ENCODE data around the gene GUCY2F.

GUCY2F gene

GRCh38 chrX:109481986-109482385, at the start of gene GUCY2F:
GUCY2F (minus strand) TSS chrX:109482086; CDS start chrX:109475936, 6,150 bp downstream.
- DNase-seq, result no peak

DNA sequence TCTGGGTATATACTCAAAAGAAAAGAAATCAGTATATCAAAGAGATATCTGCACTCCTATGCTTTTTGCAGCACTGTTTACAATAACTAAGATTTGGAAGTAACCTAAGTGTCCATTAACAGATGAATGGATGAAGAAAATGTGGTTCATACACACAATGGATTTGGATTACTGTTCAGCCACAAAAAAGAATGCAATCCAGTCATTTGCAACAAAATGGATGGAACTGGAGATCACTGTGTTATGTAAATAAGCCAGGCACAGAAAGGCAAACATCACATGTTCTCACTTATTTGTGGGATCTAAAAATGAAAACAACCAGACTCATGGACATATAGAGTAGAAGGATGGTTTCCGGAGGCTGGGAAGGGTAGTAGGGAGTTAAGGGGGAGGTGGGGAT, 37.1 kb upstream of the GUCY2F start:
- DNase-seq, result no peak

- DNase-seq, result no peak
Measured at GRCh38 chrX:109511113-109511512, 29.2 kb upstream of the GUCY2F start.

DNA sequence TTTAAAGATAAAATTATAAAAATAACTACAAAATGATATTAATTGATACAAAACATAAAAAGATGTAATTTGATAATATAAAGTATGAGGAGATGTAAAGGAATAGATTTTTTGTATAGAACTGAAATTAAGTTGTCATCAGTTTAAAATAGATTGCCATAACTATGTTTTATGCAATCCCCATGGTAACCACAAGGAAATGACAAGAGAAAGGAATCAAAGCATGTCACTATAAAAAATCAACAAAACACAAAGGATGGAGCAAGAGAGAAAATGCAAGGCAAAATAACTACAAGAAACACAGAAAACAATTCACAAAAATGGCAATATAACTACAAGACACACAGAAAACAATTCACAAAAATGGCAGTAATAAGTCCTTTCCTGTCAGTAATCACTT, 27.0 kb upstream of the GUCY2F start:
- DNase-seq, result no peak

DNA sequence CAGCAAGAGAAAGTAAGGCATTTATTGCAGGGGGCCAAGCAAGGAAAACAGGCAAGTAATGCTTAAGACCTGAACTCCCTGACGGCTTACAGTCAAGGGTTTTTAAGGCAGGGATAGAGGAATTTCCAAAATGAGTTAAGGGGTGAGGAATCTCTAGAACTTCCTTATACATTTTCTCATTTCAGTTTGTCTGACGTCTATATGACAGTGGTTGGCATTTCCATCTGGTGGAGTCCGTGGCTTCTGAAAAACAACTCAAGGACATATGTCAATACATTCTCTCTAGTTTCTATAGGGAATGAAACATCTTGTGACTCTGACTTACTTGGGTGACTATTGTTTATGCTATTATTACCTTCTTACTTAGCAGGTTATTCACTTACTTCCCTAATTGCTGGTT, 19.3 kb upstream of the GUCY2F start:
- no peak for DNase-seq

DNA sequence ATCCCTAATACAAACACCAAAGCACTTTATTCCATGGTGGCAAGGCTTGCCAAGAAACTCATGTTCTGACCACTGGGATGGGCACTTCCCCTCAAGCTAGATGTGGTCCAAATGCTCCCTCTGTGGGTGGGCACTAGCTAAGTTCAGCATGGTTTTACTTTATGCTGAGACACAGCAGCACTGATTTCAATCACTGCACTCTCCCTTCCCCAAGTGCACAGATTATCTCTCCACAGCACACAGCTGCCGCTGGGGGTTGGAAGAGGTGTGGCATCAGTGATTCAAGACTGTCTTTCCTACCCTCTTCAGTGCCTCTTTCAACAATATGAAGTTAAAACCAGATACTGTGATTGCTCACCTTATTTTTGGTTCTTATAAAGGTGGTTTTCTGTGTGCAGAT, 16.5 kb upstream of the GUCY2F start:
- DNase-seq, result no peak

- no peak for DNase-seq
Measured at GRCh38 chrX:109489174-109489573, 7.3 kb upstream of the GUCY2F start.

- no peak for DNase-seq
Measured at GRCh38 chrX:109487640-109488039, 5.8 kb upstream of the GUCY2F start.

- DNase-seq, result peak; percentile 43
Measured at GRCh38 chrX:109485470-109486340, 3.8 kb upstream of the GUCY2F start.

GRCh38 chrX:109484886-109485285, 3.0 kb upstream of the GUCY2F start:
- DNase-seq, result no peak

DNA sequence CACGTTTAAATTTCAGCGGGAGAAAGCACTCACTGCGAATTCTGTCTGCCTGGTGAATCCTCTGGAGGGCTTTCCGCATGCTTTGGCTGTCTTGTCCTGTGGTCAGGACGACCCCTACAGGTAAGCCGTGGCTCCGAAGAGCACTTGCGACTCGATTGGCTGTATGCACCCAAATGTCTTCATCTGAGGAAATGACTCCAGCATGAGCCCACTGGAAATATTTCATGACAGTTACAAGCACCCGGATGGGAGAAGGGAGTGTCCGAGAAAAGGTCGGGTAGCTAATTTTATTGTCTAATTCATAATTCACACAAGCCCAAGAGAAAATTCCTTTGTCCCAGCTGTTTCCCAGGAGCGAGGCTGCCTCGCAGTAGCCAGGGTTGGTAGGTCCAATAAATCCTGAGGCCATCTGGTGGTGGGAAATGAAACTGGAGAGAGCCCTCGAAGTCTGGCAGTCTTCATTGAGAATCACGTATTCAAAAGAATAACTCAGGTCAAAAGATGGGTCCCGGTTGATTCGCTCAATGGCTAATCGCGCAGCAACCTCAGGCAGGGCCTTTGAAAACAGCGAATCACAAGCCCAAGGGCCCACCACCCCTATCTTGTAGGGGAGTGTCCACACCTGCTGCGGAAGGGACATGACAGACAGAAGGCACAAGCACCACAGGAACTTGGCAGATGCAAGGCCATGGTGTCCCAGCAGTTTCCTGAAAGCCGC, 6.6 kb downstream of the GUCY2F start:
- peak; percentile 17 for DNase-seq

DNA sequence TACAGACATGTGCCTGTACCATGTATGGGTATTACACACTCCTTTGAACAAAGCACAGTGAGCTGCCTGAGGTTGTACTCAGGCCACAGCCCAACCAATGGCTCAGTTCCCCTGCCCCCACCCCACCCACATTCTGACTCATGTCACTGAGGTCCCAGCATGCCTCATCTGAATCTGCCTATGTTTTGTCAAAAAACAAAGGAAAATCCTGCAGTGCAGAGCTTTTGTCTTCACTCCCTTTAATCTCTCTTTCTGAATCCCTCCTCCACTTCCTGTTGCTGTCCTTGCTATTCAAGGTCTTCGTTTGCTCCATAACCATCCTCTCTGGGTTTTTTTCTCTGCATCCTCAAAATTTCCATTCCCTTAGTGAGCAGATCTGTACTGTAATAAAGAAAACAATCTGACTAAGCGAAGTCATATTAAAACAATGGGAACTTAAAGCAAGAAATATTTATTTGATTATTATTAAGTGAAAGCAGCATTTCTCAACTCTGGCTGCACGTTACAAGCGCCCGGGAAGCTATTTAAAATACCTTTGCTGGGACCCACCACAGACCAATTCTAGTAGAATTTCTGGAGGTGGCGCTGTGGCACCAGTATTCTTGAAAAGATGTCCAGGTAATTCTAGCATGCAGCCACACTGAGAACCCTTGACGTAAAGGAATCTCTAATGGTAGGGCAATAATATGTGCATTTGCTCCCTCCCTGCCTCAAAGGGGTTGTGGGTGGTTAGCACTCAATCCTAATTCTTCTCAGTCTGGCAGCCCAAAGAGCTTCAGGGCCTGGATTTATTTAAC, 8.7 kb downstream of the GUCY2F start:
- DNase-seq, result no peak

- DNase-seq, result no peak
Measured at GRCh38 chrX:109464231-109464630, 17.7 kb downstream of the GUCY2F start.

GRCh38 chrX:109463784-109464183, 18.1 kb downstream of the GUCY2F start:
- no peak for DNase-seq

GRCh38 chrX:109448282-109448938, 33.5 kb downstream of the GUCY2F start:
- no peak for DNase-seq

GRCh38 chrX:109441266-109441665, 40.6 kb downstream of the GUCY2F start:
- no peak for DNase-seq

- DNase-seq, result no peak
Measured at GRCh38 chrX:109440475-109440874, 41.4 kb downstream of the GUCY2F start.

GRCh38 chrX:109409181-109409580, 72.7 kb downstream of the GUCY2F start:
- DNase-seq, result no peak

- no peak for DNase-seq
Measured at GRCh38 chrX:109403922-109404321, 78.0 kb downstream of the GUCY2F start.

DNA sequence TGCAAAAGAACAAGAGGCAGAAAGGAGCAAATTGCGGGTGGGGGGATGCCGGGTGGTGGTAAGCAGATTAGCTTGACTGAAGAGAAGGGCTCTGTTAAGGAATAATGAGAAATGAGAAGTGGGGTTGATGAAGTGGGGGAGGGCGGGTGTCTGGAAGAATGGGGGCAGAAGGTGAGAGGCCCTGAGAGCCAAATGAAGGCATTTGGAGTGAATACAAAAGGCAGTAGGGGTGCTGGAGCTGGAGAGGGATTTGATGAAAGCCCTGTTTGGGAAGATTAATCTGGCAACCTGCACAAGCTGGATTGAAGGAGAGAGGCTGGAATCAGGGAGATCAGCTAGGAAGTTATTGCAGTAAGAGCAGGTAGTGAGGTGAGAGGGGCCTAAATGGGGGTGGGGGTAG, 82.1 kb downstream of the GUCY2F start:
- DNase-seq, result no peak

- DNase-seq, result no peak
Measured at GRCh38 chrX:109398833-109399232, 83.1 kb downstream of the GUCY2F start.

- DNase-seq, result no peak
Measured at GRCh38 chrX:109398061-109398460, 83.8 kb downstream of the GUCY2F start.

DNA sequence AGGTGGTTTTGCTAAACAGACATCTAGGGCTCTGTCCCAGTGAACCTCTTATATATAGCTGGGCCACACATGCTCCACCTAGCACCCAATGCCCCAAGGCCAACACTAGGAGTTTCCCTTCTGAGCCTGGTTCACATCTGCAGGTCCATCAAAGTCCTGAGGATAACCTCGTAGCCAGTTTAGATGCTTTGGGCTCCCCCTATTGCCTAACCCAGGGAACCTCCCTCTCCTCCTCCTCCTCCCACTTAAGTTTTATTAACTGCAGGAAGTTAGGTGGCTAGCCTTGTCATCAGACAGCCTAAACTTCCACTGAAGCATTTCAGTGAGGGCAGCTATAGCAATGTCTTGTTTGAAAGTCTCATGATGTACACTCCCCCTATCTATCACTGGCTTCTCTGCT, 88.0 kb downstream of the GUCY2F start:
- DNase-seq, result no peak
